OCI-LY1 (cell line): ENCODE results near the gene SS18L1.

Experiments
- CTCF ChIP-seq: fragments of 200-600 bp; sonication (generic), shearing (Covaris generic); IDR thresholded peaks from 2 replicates; pipeline ENCODE4 v1.5.1; 2017; ENCODE audit warnings: mild to moderate bottlenecking, antibody characterized with exemption, low read length, moderate library complexity, mixed read lengths
- EZH2 ChIP-seq: fragments of 200-600 bp; sonication (generic), shearing (Covaris generic); IDR thresholded peaks from 2 replicates; pipeline ENCODE4 v1.8.0; 2017; ENCODE audit warnings: borderline replicate concordance, mixed run types, mild to moderate bottlenecking, antibody characterized with exemption, low read length, moderate library complexity, mixed read lengths

- TF ChIP-seq CTCF (no peak), EZH2 (no peak)
Observed at GRCh38 chr20:62118113-62119043, 25.2 kb upstream of the SS18L1 start.
